GM15510 (cell line): Measurements from ENCODE around the gene AIP.

Experiments used
- POLR2A ChIP-seq: IDR thresholded peaks from 3 replicates; pipeline ENCODE4 v1.6.1; 2011; ENCODE audit warnings: borderline replicate concordance; ENCODE audit not compliant: insufficient read length; ENCODE audit errors: extremely low read depth

Gene AIP

DNA sequence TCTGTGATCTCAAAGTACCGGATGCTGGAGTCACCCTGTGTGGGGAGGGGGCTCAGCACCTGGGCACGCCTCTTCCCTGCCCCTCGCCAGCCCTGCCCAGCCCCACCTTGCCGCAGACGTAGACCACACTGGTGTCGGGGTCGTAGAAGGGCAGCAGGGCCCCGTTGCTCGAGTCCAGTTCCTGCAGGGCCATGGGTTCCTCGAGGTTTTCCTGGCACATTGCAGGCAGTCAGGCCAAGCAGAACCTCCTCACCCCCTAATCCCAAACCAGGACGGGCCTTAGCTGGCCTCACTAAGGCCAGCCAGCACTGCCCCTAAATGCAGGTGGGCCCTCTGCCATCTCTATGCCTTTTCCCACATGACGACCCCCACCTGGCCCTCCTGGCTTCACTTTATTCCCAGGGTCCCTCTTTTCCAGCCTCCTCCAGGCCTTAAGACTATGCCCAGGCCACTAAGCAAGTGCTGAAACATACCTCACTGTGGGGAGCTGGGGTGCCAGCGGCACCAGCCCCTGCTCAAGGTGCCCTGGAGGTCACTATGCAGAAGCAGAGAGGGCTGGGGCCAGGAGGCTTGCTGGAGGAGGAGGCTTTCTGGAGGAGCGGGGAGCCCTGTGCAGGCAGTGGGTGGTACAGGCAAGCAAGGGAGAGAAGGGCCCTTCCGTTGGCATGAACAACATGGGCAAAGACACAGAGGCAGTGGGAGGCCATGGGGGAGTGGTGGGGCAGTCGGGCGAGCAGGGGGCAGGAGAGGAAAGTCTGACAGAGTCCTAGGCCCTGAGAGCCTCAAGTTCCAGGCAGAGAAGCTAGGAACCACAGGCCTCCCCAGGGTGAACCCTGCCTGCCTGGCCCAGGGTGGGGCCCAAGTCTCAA, 42.4 kb upstream of the AIP start:
- TF ChIP-seq POLR2A, result no peak

DNA sequence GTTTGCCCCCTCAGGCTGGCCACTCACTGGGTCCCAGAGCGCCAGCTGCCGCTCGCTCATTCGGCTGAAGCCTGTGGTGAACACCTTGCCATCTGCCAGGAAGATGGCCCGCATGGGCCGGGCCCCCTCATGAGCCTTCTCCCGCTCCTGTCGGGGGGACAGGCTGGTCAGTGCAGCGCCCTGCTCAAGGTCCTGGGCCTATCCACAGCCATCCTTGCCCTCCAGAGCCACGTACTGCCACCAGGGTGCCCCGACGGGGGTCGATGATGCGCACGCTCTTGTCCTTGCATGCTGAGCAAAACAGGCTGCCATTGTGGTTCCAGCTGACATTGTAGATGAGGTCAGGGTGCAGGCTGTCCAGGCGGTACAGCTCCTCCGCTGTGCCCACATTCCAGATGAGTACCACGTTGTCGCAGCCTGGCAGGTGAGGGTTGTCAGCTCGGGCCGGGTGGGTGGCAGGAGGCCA, 41.7 kb upstream of the AIP start:
- TF ChIP-seq POLR2A, result peak; percentile 20

DNA sequence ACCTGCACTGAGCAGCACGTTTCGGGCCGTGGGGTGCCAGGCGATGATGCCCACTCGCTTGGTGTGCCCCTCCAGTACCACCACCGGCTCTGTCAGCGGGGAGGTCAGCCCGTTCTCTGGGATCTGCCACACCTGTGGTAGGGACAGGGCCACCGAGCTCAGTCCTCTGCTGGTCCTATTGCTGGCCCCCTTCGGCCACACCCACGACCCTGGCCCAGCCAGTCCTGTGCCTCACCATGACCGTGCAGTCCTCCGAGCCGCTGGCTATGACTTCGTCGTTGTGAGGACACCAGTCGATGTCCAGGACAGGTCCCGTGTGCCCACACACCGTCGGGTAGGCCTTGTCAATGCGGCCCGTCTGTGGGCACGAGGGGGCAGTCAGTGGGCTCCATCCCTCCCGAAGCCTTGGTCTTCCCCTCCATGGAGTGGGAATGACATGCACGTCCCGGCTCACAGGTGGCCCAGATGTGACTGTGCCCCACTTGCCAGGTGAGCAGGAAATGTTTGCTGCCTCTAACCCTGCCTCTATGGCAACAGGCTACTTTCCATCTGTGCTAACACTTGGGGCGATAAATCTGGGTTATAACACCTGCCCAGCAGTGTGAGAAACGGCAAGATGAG, 41.0 kb upstream of the AIP start:
- peak; percentile 6 for TF ChIP-seq POLR2A

DNA sequence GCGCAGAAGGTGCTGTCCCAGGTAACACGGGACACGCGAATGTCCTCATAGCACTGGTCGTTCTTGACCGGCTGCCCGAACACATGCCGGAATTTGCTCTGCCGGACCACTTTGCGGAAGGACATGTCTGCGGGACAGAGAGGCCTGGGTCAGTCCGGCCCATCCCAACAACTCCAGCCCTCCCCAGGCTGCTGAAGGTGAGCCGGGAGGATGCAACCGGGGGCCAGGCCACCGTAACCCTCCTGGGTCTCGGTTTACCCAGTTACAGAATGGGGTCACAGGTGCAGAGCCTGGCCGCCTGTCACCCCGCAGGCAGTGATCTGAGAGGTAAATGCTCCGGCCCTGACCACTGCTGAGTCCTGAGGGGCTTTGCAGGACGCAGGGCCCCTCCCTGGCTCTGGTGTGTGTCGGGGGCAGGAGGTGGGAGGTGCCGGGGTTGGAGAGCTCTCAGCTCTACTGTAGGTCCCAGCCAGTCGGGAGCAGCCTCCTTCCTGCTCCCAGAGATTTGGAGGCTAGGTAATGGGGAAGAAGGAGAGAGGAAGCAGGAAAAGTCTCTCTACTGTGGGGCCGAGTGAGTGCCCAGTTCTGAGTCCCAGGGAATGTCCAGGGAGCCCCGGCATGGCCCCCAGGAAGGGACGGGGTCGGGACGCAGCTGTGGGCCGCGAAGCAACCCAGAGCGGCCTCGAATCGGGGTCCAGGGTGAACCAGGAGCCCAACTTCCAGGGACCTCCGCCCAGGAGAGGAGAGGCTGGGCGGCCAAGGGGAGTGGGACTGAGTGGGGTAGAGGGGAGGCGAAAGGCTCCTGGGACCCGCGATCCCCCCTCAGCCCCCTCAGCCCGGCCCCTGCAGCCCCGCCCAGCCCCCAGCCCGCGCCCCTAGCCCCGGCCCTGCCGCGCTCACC, 40.1 kb upstream of the AIP start:
- TF ChIP-seq POLR2A, result peak; percentile 12

DNA sequence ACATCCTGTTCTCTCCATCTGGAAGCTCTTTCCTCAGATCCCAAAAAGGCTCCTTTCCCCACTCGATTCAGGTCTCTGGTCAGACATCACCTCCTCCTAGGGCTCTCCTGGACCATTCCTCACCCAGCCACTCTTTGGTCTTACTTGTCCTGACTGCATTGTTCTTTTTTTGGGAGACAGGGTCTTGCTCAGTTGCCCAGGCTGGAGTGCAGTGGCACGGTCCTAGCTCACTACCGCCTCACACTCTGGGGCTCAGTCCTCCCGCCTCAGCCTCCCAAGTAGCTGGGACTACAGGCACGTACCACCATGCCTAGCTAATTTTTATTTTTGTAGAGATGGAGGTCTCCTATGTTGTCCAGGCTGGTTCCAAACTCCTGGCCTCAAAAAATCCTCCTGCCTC, 37.3 kb upstream of the AIP start:
- TF ChIP-seq POLR2A, result no peak

DNA sequence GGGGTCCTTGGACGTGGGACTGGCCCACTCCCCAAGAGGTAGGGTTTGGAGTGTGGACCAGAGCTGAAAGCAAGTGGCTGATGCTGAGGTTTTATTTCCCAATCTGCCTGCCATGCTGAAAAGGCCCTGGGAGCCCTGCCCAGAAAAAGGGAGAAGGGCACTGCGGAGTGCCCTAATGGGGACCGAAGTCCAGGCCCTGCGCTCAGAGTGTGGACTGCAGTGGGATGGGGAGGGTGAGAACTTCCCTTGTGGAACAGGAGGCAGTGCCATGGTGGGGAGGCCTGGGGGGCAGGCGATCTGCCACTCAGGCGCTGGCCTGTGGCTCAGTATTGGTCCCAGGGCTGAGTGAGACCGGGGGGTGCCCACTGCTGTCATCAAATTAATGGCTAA, 34.6 kb upstream of the AIP start:
- TF ChIP-seq POLR2A, result no peak

DNA sequence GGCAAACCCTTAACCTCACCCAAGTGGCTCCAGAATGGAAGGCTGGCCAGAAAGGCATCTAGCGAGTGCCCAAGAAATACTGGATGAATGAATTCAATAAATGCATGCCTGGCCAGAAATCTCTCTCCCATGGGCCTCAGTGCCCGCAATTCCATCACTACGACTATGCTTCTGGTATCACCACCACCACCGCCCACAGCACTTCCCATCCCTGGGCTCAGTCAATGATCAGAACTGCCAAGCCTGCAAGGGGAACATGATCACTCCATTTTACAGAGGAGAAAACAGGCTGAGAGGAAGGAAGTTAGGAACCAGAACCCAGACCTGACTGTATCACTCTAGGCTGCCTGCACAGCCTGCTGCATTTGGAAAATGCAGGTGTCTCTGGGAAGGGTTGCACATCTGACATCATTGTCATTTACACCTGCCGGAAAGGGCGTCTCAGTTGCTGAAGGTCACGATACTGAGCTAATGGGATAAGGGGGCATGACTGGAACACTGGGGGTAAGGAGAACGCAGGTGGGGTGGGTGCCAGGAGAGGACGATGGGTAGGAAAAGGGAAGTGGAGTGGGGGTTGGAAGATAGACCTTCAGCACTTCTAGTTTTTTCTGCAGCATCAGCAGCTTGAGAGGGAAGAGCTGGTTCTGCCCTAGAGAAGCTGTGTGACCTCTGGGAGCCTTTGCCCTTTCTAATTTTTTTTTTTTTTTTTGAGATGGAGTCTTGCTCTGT, 33.5 kb upstream of the AIP start:
- TF ChIP-seq POLR2A, result no peak

DNA sequence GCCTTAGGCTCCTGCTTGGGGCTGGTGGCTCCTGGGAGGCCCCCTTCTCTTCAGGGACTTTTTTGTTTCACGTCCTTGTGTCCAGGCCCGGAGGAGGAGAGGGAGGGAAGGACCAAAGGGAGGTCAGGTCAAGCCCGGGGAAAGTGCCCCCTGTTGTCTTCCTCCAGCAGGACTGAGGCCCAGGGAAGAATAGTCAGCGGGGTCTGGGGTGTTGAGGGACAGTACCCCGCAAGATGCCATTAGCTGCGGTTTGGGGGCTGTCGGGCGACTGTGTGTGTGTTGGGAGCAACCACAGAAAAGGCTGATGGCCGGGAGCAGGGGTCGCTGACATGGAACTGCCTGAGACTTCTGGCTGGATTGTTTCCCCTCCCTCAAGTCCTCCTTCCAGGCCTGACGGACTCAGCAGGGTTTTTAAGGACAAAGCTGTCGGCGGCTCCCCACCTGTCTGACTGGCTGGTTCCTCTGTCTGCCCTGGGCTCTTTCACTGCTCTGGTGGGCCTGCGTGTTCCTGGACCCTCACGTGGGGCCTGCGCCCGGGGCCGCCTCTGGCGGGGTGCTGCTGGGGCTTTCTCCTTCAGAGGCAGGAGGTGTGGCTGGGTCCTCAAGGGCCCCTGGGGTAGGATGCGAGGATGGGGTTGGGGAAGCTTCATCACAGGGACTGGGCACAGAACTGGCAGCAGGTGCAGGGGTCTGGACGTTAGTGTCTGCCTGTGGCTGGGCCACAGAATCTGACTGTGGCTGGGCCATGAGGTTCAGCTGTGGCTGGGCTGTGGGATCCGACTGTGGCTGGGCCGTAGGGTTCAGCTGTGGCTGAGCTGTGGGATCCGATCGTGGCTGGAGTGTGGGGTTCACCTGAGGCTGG, 31.8 kb upstream of the AIP start:
- no peak for TF ChIP-seq POLR2A

DNA sequence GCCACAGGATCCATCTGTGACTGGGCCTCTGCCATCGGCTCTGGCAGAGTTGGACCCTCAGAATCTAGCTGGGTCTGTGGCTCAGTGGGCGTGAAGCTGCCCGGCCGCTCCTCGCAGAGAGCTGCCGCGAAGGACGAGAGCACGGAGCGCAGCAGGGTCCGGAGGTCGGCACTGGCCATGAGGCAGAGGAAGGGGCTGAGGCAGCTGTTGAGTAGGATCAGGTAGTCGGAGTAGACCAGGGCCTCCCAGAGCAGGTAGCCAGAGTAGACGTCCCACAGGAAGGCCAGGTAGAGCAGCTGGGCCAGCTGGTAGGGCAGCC, 31.2 kb upstream of the AIP start:
- TF ChIP-seq POLR2A, result no peak

DNA sequence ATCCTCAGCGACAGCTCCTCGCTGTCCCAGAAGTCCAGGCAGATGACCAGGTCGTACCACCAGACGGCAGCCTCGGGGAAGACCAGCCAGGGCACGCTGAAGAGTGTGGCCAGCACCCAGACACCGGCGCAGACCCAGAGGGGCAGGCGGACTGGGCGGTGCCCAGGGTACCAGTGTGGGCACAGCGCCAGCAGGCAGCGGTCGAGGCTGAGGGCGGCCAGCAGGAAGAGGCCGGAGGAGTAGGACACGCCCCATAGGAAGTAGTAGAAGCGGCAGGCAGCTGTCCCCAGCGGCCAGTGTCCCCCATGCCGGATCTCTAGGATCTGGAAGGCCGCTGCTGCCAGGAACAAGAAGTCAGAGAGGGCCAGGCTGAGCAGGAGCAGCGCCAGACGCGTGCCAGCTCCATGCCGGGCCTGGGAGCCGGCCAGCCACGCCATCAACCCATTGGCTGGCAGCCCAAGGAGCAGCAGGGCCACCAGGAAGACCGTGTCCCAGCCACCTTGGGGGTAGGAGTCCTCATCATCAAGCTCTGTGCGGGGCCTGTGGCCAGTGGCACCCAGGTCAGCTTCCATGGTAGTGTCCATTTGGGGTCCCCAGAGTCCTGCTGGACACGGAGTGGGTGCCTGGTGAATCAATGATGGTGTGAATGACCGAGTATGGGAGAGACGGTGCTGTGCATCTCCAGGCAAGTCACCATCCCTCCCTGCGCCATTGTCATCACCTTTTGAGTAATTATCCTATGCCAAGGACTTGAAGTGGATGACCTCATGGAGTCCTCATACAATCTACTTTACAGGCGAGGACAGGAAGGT, 30.5 kb upstream of the AIP start, which contains the start of gene GPR152:
GPR152 (minus strand) TSS at position 589 of the 812 bp plus-strand sequence; CDS start at position 584, 5 bp downstream.
- TF ChIP-seq POLR2A, result no peak

DNA sequence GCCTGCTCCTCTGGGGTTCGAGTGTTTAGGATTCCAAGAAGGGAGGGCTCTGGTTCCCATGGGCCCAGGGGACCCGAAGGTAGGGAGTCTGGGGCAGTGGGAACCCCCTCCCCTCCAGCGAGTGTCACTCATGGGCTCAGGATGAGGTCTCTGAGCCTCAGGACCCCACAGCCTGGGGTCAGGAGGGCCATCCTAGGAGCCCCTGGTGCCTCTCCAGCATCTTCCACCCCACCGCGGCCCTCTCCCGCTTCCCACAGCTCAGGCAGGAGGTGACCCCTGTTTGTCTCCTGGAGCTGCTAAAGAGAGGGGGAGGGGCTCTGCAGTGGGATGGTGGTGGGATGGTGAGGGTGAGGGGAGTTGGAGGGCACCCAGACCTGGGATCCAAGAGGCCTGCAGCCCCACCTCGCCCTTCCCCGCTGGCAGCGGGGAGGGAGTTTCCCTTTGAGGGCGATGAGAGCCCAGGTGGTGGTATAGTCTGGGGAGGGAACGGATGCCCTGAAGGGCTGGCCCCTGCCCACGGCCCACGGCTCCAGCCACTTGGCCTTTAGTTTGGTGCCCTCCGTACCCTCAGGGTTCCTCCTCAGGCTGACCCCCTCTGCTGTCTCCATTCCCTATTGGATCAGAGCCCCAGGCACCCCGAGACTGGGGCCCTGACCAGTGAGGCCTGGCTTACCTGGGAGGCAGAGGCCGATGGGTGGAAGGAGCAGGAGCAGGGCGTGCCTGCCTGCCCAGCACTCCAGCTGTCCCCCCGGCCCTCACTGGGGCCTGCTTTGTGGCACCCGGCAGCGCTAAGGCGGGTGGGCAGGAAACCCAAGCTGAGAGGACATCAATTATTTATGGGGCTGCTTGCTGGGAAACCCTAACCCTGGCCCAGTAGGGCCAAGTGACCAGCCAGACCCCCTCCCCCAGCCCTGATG, 28.8 kb upstream of the AIP start:
- no peak for TF ChIP-seq POLR2A

DNA sequence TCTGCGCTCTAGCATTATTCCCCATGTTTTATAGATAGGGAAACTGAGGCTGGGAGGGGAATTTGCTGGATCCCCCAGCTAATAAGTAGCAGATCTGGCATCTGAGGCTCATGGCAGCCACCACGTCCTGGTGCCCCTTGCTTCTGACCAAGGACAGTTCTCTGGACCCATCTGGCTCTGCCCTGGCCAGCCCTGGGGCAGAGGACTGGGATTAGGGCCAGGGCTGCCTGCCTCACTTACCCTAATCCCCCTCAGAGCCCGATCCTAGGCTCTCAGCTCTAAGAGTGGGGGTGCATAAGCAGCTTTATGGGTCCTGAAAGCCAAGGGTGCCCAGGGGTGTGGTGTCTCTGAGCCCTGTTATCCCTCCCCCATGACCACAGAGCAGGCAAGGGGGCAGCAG, 27.8 kb upstream of the AIP start, which contains the start of gene CABP4:
CABP4 (plus strand) TSS at position 301 of the 400 bp plus-strand sequence; CDS start at position 371, 70 bp downstream.
- no peak for TF ChIP-seq POLR2A
